ENCODE results near the gene DGKB.
A peak's percentile ranks its signal among the peaks of the same experiment; 100 is the strongest.

Gene DGKB

GRCh38 chr7:14385074-14385473 lies 517.5 kb downstream of the DGKB start:
- DNase-seq (ENCODE audit: low spot score), result peak; percentile 13

- no peak for DNase-seq (ENCODE audit: low spot score)
These were observed 520.6 kb downstream of the DGKB start for GRCh38 chr7:14381936-14382335.

GRCh38 chr7:14381306-14381705 lies 521.2 kb downstream of the DGKB start:
- DNase-seq (ENCODE audit: low spot score), result peak; percentile 27

GRCh38 chr7:14380881-14381280 lies 521.7 kb downstream of the DGKB start:
- no peak for DNase-seq (ENCODE audit: low spot score)

- DNase-seq (ENCODE audit: low spot score), result peak; percentile 78
These were observed 524.8 kb downstream of the DGKB start for GRCh38 chr7:14377646-14378266.

GRCh38 chr7:14376711-14377110 lies 525.8 kb downstream of the DGKB start:
- no peak for DNase-seq (ENCODE audit: low spot score)

- DNase-seq (ENCODE audit: low spot score), result no peak
These were observed 526.6 kb downstream of the DGKB start for GRCh38 chr7:14375998-14376397.

GRCh38 chr7:14374336-14374735 lies 528.2 kb downstream of the DGKB start:
- DNase-seq (ENCODE audit: low spot score), result no peak

- no peak for DNase-seq (ENCODE audit: low spot score)
These were observed 534.3 kb downstream of the DGKB start for GRCh38 chr7:14368285-14368684.

- no peak for DNase-seq (ENCODE audit: low spot score)
These were observed 551.4 kb downstream of the DGKB start for GRCh38 chr7:14351167-14351566.

GRCh38 chr7:14341200-14341775 lies 561.3 kb downstream of the DGKB start:
- no peak for DNase-seq (ENCODE audit: low spot score)

- no peak for DNase-seq (ENCODE audit: low spot score)
These were observed 562.0 kb downstream of the DGKB start for GRCh38 chr7:14340393-14341074.

GRCh38 chr7:14339861-14340260 lies 562.7 kb downstream of the DGKB start:
- no peak for DNase-seq (ENCODE audit: low spot score)

GRCh38 chr7:14336256-14336655 lies 566.3 kb downstream of the DGKB start:
- DNase-seq (ENCODE audit: low spot score), result no peak

- peak; percentile 5 for DNase-seq (ENCODE audit: low spot score)
These were observed 570.4 kb downstream of the DGKB start for GRCh38 chr7:14332155-14332554.

- DNase-seq (ENCODE audit: low spot score), result no peak
These were observed 577.8 kb downstream of the DGKB start for GRCh38 chr7:14324767-14325166.

GRCh38 chr7:14322724-14323123 lies 579.8 kb downstream of the DGKB start:
- no peak for DNase-seq (ENCODE audit: low spot score)

GRCh38 chr7:14321947-14322346 lies 580.6 kb downstream of the DGKB start:
- DNase-seq (ENCODE audit: low spot score), result no peak

- DNase-seq (ENCODE audit: low spot score), result no peak
These were observed 593.1 kb downstream of the DGKB start for GRCh38 chr7:14309432-14309831.

GRCh38 chr7:14305233-14305866 lies 597.2 kb downstream of the DGKB start:
- DNase-seq (ENCODE audit: low spot score), result no peak

- no peak for DNase-seq (ENCODE audit: low spot score)
These were observed 599.0 kb downstream of the DGKB start for GRCh38 chr7:14303536-14303935.

GRCh38 chr7:14294637-14295036 lies 607.9 kb downstream of the DGKB start:
- no peak for DNase-seq (ENCODE audit: low spot score)

GRCh38 chr7:14293434-14293833 lies 609.1 kb downstream of the DGKB start:
- no peak for DNase-seq (ENCODE audit: low spot score)

All from GM03348 (cell line).